Measurements from ENCODE around the gene MYRFL.
"Not testable (repeated sequence)": the region's sequence is repeated elsewhere in the genome, so short reads cannot be mapped to it uniquely, and the experiment has no call there.

MYRFL gene

DNA sequence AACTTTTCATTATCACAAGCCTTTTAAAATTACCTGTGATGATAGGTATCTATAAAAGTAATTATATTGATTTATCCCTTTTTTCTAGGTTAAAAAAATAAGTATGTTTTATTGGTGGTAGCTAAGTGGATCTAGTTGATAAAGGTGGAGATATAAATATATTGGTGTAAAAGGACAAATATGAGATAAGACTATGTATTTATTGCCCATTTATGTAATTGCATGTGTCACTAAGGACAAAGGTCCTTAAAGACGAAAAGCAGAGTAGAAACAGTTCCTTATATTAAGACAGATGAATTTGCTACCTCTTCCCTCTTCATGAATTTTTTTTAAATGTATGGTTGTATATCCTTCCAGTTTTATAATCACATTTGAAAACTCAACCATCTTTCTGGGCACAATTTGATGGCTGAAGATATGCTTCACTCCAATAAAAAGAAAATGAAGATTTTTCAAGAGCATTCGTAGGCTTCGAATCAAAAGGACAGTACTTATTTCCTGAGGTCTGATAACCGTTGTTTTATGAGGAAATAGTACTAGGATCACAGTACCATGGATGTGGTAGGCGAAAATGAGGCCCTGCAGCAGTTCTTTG lies at the start of gene MYRFL:
Gene MYRFL (plus strand): TSS at position 262 of the 595 bp plus-strand sequence. CDS start 291 bp downstream, at position 553.
- DNase-seq: no peak

DNA sequence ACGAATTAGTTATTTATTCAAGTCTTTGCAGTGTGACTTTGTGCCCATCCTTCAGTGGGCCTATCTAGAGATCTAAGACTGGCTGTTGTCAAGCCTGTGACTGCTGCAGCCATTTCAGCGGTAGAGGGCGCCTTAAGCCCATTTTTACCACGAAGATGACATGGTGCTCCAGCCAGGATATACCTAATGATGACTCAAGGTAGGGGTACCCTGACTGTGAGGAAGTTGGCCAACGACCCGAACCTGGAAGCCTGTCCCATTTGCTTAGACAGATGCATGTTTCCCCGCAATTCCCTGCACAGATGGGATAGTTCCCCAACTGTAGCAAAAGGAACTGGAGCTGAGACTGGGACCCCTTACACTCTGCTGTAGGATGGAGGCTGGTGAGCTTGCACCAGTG lies 45.1 kb upstream of the MYRFL start:
- no peak for DNase-seq

DNA sequence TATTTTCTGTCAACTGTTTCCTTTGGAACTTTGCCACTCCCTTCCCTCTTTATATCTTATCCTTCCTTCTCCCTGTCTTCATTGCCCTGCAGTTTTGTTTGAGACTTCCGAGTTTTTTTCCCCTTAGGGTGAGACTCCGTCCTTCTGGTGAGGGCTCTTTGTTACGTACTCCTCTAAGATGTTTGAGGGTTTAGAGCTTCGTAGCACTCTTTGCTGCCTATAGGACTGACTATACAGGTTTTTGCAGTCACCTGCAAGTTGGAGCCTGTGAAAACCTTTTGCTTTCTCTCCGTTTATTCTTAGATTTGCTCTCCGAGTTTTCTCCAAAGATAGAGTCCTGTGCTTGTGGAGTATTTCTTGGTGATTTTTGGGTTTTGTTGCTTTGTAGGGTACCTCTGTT lies 41.7 kb upstream of the MYRFL start:
- DNase-seq: no peak

DNA sequence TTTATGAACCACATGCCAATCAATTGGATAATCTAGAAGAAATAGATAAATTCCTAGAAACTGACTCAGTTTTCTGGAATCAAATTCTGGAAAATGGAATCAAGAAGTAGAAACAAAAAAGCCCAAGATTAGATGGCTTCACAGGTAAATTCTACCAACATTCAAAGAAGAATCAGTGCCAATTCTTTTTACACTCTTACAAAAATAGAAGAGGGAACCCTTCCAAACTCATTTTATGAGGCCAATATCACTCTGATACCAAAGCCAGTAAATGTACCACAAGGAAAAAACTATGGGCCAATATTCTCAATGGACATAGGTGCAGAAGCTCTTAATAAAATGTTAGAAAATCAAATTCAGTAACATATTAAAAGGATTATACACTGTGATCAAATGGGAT lies 35.7 kb upstream of the MYRFL start:
- no peak for DNase-seq

DNA sequence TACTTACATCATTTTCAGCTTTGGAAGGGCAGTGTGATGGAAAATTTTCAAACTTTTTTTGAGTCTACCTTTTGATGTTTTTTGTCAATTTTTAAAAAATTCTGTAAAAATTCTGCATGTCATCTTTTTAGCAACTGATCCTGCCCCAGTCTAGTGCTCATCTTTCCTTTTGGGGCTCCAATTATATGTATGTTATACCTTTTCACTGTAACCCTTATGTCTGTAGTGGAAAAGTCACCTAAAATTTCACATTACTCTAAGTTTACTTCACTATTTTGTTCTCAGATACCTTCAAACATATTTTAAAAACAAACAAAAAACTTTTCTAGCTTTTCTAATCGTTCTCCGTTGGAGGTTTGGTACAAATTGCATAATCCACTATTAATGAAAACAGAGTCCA lies 32.5 kb upstream of the MYRFL start:
- DNase-seq: no peak

DNA sequence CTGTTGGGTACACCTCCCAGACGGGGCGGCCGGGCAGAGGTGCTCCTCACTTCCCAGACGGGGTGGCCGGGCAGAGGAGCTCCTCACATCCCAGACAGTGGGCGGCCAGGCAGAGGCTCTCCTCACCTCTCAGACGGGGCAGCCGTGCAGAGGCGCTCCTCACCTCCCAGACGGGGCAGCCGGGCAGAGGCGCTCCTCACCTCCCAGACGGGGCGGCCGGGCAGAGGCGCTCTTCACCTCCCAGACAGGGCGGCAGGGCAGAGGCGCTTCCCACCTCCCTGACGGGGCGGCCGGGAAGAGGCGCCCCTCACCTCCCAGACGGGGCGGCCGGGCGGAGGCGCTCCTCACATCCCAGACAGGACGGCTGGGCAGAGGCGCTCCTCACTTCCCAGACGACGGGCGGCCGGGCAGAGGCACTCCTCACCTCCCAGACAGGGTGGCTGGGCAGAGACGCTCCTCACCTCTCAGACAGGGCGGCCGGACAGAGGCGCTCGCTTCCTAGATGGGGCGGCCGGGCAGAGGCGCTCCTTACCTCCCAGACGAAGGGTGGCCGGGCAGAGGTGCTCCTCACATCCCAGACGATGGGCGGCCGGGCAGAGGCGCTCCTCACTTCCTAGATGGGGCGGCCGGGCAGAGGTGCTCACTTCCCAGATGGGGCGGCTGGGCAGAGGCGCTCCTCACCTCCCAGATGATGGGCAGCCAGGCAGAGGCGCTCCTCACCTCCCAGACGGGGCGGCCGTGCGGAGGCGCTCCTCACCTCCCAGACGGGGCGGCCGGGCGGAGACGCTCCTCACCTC lies 17.7 kb upstream of the MYRFL start:
- not testable (repeated sequence) for DNase-seq

DNA sequence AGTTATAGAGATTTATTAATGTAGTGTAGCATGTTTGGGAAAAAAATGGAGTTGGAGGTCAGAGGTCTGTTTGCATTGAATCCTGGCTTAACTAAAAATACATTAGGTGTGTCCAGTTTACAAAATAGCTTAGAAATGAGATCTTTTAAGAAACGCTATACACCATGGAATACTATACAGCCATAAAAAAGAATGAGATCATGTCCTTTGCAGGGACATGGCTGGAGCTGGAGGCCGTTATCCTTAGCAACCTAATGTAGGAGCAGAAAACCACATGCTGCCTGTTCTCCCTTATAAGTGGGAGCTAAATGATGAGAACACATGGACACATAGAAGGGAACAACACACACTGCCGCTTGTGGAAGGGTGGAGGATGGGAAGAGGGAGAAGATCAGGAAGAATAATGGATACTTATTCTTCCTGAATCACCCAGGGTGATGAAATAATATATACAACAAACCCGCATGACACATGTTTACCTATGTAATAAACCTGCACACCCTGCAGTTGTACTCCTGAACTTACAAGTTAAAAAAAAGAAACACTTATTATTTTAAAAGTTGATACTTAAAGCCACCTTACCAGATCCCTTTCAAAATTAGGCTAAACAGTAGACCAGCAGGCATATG lies 14.0 kb upstream of the MYRFL start:
- DNase-seq: no peak

DNA sequence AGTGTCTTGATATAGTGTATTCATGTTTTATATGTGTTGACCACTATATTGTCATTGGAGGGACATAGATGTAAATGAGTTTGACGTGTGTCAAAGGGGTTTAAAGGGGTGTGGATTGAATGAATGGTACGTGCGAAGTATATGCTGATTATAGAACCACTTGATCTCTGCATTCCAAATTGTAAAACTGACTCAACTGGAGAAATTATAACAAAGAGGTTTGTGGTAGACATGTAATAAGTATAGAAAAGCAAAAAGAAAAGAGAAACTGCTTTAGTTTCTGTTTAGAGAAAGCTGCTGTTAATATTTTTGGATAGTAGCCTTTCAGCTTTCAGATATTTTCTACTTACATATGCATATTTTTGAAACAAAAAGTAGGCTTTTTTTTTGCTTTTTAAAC lies 8.9 kb upstream of the MYRFL start:
- no peak for DNase-seq

DNA sequence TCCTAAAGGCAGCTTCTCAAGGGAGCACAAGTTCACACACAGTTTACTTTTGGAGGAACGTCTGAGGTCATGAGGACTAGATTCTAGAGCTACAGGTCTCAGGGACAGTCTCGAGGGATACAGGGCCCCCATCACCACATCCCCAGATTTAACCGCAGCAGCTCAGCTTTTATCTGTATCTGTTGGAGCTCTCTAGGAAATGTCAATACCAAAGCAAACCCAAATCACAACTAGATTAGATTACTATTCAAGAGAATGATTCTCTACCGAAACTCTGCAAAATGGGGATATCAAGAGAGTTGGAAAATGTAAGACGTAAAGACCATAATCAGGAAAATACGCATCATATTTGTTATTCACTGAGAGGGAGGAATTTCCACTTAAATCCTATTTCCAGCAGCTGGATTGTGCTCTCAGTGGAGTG lies 4.0 kb upstream of the MYRFL start:
- no peak for DNase-seq

DNA sequence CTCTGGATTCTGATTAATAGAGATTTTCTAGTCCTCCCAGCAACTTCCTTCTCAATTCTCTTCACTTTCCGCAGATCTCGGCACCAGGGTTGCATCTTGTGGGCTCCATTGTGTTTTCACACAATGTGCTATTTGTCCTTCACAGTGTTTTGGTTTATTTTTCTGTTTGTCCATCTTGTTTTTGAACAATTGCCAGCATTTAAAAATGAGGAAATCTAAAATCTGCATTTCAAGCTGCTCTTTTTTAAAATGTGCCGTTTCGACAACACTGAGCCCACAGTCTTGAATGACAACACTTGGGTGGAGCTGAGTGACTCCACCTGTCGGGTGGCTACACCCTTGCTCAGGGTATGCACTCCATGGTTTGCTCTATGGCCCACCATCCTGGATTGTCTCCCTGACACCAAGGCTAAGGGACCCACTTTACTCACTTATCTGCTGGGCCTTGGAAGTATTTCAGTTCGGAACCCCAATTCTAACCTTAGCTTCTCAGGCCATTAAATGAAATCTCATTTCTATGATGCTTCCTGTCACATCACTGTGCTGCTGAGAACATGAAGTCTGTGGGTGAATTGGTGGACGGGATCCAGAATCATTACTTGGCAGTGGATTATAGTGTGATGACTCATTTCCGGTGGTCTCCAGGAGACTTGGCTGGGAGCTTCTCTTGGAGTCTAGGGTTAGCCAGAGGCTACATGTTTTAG lies 3.4 kb upstream of the MYRFL start:
- DNase-seq: peak; percentile 64

DNA sequence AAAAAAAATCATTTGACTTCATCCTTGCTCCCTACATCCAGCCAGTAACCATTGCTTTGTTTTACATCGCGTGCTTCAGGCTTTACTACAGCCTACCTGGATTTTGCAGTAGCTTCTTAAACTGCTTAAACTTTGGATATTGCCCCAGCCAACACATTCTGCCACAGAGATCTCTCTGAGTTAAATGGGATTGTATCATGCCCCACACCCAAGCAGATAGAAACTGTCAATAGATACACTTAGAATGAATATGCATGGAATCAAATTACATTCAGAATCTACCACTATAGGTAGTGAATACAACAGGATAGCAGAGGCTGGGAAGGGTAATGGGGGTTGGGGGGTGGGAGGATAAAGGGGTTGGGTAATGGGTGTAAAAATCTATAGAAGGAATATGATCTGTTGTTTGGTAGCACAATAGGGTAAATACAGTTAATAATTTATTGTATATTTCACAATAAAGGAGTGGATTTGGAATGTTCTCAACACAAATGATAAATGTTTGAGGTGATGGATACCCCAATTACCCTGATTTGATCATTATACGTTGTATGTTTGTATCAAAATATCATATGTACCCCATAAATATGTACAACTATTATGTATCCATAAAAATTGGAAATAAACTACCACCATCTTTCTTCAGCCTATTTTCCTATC lies 2.7 kb upstream of the MYRFL start:
- DNase-seq: no peak

DNA sequence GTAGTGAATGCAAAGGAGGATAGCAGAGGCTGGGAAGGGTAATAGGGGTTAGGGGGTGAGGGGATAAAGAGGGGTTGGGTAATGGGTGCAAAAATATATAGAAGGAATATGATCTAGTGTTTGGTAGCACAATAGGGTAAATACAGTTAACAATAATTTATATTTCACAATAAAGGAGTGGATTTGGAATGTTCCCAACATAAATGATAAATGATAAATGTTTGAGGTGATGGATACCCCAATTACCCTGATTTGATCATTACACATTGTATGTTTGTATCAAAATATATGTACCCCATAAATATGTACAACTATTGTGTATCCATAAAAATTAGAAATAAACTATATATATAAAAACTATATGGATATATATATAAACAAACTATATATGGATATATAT lies 999 bp upstream of the MYRFL start:
- DNase-seq: no peak

DNA sequence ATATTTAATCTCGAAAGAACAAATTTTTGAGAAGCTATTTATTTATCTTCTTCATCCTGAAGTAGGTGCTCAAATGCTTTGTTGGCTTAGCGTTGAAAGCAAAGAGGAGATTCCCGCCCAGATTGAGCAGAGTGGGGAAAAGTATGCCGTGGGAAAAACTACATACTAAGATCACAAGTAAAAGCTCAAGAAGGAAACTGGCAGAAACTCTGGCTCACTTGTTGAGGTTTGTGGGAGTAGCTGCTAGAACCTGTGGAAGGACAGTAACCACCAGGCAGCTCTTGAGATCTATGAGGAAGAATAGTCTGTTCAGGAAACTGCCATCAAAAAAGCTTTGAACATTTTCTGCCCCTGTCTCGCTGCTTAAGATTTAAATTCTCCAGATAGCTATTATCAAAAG lies 3.9 kb downstream of the MYRFL start:
- no peak for DNase-seq

DNA sequence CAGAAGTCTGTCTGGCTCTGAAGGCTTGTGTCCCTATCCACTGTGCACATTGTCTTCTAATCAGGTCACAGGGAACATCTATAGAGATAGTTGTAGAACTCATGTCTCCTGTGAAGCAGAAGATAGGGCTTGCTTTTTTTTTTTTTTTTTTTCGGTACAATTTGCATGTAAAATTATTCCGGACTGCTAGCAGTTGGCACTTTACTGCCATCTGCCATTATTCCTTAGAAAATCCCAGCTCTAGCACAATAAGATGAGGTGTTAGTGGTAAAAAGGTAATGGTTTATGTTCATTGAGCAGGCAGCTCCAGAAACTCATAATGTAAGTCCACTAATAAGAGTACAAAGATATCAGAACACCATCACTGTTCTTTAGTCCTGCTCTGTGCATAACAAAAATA lies 8.7 kb downstream of the MYRFL start:
- DNase-seq: no peak

DNA sequence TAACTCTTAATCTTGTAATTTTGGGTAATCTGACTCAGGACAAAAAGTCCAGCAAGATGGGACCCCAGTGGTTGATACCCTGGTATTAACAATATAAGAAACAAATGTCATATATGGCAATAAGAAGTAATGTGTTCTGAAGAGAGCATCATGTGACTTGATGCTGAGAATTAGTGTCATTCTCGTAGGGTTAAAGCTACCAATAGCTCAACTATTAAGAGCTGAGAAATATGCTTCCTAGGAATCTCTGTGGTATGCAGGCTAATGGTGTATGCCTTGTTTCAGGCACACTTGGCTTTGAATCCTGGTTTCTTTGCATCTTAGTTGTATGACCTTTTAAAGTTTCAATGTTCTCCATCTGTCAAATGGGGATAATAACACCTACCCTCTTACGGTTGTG lies 9.1 kb downstream of the MYRFL start:
- DNase-seq: no peak

DNA sequence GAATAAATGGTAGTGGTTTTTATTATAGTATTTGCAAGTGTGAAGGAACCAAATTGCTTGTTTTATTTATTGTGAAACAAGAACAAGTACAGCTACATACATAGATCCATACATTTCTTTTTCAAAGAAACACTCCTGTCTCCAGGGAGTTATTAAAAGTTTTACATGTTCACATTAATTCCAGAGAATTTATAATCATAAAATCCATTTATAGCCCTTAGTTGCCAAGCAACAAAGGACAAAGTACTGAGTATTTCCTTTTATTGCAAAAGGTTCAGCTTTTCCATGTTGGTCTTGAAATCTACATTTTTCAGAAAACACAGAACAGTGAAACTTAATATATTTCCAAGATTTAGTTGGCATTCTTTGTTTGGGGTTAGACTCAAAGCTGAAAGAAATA lies 9.5 kb downstream of the MYRFL start:
- DNase-seq: no peak

DNA sequence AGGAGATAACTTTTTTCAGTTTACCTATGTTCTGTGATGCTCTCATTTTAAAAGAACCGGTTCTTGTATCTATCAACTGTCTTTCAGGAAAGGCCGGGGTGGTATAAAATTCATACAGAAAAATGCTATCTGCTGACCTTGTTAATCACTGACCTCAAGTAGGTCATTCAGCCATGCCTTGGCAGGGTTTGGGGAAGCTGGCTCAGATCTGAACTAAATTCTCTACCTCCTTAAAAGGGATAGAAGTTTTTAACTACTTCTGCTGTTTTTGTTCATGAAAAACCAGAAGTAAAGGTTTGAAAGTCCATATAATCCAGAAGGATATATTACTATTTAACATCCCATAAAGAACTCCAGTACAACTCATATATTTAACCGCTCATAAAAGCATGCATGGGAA lies 10.1 kb downstream of the MYRFL start:
- no peak for DNase-seq

DNA sequence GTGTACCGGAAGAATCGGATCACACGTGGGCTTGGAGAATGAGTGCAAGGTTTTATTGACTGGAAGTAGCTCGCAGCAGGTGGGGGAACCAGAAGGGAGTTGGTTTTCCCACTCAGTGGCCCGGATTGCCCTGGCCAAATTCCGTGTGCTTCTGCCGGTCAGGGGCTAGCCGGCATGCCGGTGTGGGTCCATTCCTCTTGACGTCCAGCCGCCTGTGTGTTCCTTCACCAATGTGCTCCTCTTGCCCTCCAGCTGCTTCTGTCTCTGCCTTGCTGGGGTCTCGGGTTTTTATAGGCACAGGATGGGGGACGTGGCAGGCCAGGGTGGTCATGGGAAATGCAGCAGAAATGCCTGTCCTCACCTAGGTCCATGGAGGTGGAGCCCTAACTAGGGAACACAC lies 11.0 kb downstream of the MYRFL start:
- no peak for DNase-seq

DNA sequence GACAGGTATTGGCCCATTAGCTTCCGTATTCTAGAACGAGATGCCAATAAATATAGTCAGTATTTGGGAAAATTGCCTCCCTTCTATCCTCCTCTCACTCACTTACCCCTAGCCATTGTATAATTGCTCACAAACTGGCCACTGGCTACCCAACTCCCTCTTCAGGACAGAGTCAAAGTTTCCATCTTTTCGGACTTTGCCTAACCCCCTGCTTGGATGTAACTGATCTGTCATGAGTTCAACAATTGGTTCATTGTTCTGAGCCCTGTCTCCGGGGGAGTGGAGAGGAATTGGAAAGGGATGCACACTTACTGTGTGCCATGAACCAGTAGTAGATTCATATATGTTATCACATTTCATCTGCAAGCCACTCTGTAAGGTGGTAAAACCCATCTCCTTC lies 12.2 kb downstream of the MYRFL start:
- no peak for DNase-seq

DNA sequence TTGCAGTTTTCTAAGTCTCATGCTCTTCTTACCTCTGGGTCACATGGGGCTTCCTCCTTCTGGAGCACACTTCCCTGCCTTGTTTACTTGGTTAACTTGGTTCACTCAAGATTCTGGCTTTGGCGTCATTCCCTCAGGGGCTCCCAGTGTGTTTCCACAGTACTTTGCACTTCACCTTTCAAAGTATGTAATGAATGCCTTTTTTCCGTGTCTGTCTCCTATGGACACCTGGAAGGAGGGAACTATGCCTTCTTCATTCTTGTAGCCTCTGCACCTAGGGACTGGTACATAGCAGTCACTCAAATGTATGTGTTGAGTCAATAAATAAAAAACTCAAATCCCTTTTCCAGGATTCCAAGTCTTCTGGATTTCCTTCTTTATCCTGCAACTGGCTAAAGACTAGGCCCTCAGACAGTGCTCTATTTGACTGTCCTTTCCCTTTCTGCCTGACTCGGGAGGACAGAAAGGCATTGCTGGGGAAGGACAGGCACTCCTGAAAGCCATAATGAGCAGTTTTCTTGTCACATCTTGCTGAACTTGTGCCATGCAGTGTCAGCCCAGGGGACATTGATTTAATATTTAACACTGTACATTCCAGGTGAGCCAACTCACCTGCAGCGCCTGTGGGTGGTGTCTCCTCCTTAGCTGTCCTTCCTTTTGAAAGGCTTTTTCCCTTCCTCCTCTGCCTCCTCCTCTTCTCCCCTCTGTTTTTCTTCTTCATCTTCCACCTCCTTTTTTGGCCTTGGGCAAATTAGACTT lies 12.8 kb downstream of the MYRFL start:
- no peak for DNase-seq

DNA sequence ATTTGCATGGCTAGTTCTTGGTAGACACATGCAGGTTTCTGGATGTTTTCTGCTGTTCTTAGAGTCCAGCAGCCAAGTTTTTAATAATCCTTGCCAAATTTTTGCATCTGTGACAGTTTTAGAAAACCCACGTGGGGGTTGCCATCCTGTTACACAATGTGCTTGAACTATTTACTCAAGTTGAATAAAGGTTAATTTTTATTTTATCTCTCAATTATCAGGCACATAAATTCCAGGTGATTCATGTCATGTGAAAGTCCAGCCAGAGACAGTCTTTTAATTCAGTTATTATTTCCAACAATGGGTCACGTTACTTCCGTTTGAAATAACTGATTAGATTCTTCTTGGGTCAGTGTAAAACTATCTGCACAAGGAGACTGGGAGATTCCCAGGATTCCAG lies 15.7 kb downstream of the MYRFL start:
- no peak for DNase-seq

DNA sequence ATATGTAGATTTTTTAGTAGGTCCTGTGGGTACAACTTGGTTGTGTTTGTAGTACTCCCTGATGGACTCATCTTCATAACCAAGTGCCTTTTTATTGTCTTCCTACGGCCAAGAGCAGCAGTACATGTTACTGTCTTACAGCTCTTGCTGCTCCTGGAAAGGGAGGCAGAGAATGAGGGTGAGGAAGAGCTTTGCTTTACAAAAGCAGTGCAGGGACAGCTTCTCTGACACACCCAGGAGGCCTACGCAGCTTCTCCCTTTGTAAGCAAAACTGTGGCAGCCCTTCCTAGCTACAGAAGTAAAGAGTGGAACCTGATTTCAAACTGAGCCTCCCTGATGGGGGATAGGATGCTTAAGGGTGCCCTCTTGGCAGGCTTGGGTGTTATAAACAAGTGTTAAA lies 18.6 kb downstream of the MYRFL start:
- DNase-seq: no peak

Data from COR-L47 (cell line).